IPS DF 6.9 (cell line): ENCODE measurements around the gene CACNA1S.

Experiments
- DNase-seq: peaks from one replicate; pipeline ENCODE4 v3.0.0-alpha.2; 2013; ENCODE audit warnings: low read depth, low spot score
- H3K27ac ChIP-seq: one replicate; pipeline ENCODE4 v1.5.1; 2013; ENCODE audit warnings: low read length, control low read depth
- H3K27me3 ChIP-seq: 2 replicates; pipeline ENCODE4 v1.6.1; 2013; ENCODE audit warnings: mild to moderate bottlenecking, low read length; ENCODE audit not compliant: control insufficient read depth, insufficient read depth
- H3K36me3 ChIP-seq: 2 replicates; pipeline ENCODE4 v1.6.1; 2013; ENCODE audit warnings: low read length; ENCODE audit not compliant: control insufficient read depth, insufficient read depth
- H3K4me1 ChIP-seq: 2 replicates; pipeline ENCODE4 v1.6.1; 2013; ENCODE audit warnings: low read length; ENCODE audit not compliant: control insufficient read depth, insufficient read depth
- H3K4me3 ChIP-seq: 2 replicates; pipeline ENCODE4 v1.5.1; 2013; ENCODE audit warnings: mild to moderate bottlenecking, low read length
- H3K9me3 ChIP-seq: 2 replicates; pipeline ENCODE4 v1.6.1; 2013; ENCODE audit warnings: low read length, inconsistent platforms; ENCODE audit not compliant: control insufficient read depth, insufficient read depth
- WGBS: extraction: QIAGEN DNeasy Blood & Tissue Kit; methylation state at CpG from one replicate; pipeline ENCODE4 v1.1.7; 2013; ENCODE audit warnings: mixed read lengths, missing lambda C conversion rate; ENCODE audit not compliant: insufficient read length, insufficient coverage; 5-methylcytosine and 5-hydroxymethylcytosine counted together

CACNA1S gene

GRCh38 chr1:201023517-201023902 lies 88.7 kb downstream of the CACNA1S start, which contains the start of gene KIF21B:
KIF21B (minus strand) TSS chr1:201023714; CDS start chr1:201023383, 331 bp downstream.
- H3K4me3 ChIP-seq, result peak within 1 kb of the TSS; percentile 64; the same call in 1 of the 2 replicates
- no peaks in the 10 kb centered on the region for H3K27me3 ChIP-seq
- H3K36me3 ChIP-seq, result no peaks in the 10 kb centered on the region
- no peak within 1 kb of the TSS for H3K27ac ChIP-seq
- H3K9me3 ChIP-seq, result no peaks in the 10 kb centered on the region
- H3K4me1 ChIP-seq, result peaks cover 17% of the 10 kb centered on the region
- no peak for DNase-seq
- WGBS, result no CpG with 5 or more reads among the region's 53 CpGs

- DNase-seq, result no peak
Observed at GRCh38 chr1:201022820-201023516, 89.3 kb downstream of the CACNA1S start.

DNA sequence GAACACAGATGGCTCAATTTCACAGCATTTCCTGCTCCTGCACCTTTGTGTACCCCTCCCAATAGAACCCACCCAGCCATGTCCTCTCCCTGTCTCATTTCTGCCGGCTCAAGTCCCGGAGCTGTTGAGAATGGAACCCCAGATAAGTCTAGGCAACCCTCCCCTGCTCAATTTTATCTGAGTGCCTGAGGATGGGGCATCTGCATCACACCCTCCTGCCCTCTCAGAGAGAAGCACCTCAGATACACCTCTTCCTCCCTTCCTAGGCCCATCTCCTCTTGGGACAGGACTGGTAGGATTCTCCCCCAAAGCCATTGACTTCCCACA lies 89.8 kb downstream of the CACNA1S start:
- WGBS, result no CpG with 5 or more reads among the region's 2 CpGs
- Histone ChIP-seq H3K9me3 (no peaks in the 10 kb centered on the region), H3K36me3 (no peaks in the 10 kb centered on the region; the same call in 1 of the 2 replicates), H3K4me1 (peaks cover 20% of the 10 kb centered on the region), H3K27ac (no peak overlapping the region), H3K27me3 (no peaks in the 10 kb centered on the region), H3K4me3 (peak overlapping the region; percentile 64; the same call in 1 of the 2 replicates)
- DNase-seq, result no peak

More at GRCh38 chr1:201022820-201023516, 89.3 kb downstream of the CACNA1S start:
- Histone ChIP-seq H3K4me3 (peak overlapping the region; percentile 64; the same call in 1 of the 2 replicates), H3K27me3 (no peaks in the 10 kb centered on the region), H3K36me3 (no peaks in the 10 kb centered on the region), H3K4me1 (peaks cover 17% of the 10 kb centered on the region), H3K27ac (no peak overlapping the region), H3K9me3 (no peaks in the 10 kb centered on the region)
- WGBS, result no CpG with 5 or more reads among the region's 56 CpGs

GRCh38 chr1:201021630-201022492 lies 90.4 kb downstream of the CACNA1S start:
- Histone ChIP-seq H3K9me3 (no peaks in the 10 kb centered on the region), H3K27ac (no peak overlapping the region), H3K4me1 (peaks cover 21% of the 10 kb centered on the region), H3K36me3 (no peaks in the 10 kb centered on the region; the same call in 1 of the 2 replicates), H3K27me3 (no peaks in the 10 kb centered on the region), H3K4me3 (no peak overlapping the region; the same call in 1 of the 2 replicates)
- no peak for DNase-seq
- no CpG with 5 or more reads among the region's 7 CpGs for WGBS

DNA sequence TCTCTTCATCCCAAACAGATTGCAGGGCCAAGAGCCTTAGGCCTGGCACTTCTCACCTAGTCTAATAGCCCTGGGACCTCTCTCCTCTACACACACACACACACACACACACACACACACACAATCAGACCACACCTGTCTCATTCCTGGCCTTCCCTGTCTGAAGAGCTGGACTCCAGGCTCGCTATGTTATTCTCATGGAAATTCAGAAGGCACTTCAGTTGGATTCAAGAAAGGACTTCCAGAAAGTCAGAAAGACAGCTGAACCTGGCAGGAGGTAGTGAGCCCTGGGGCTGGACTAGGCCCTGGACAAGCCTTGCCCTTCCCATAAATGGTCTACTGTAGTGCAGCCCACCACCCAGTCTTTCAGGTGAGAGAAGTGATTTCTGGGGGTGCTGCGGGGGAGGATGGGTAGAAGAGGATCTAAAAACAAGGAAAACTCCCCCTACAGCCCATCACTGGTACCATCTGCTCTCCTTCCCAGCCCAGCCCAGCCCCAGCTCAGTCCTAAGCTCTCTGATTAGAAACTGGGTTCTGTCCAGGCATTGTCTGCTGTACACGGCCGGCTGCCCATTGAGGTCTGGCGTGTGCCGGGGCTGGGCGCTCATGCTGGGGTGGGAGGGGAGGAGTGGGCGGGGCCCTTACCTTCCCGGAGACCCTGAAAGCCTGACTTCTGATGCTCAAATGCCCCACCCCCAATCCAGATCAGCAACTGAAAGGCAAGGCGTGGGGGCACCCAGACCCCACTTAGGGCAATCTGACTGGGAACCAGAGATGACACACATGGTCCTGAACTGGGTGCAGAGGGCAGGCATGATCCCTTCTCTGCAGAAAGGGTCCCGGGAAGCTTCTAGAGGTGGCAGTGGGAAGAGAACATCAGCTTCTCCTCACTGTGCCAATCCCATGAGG lies 91.3 kb downstream of the CACNA1S start:
- H3K27ac ChIP-seq, result no peak overlapping the region
- H3K36me3 ChIP-seq, result no peaks in the 10 kb centered on the region; the same call in 1 of the 2 replicates
- H3K27me3 ChIP-seq, result no peaks in the 10 kb centered on the region
- WGBS, result no CpG with 5 or more reads among the region's 11 CpGs
- no peaks in the 10 kb centered on the region for H3K9me3 ChIP-seq
- peaks cover 22% of the 10 kb centered on the region for H3K4me1 ChIP-seq
- no peak overlapping the region for H3K4me3 ChIP-seq
- no peak for DNase-seq

DNA sequence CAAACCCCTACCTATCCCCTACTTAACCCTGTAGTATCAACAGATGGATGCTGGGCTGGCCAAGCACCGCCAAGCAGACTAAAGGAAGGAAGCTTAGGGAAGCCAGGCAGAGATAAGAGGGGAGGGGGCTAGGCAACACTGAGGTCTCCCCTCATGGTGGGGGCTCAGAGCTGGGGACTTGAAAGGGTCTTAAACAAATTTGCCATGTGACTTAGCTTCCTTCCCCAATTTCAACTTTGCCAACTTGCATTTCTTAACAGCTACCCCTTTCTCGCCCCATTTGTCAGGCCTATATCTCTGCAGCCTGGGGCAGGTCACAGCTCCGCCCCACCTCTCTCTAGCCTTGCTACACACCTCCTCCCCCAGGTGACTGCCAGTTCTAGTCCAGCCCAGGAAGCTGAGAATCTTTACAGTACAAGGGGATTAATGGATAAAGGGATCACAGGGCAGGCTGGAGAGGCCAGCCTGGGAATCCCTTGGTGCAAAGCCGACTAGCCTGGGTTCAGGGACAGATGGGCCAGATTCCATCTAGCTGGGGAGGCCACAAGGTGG lies 92.1 kb downstream of the CACNA1S start:
- Histone ChIP-seq H3K36me3 (no peaks in the 10 kb centered on the region; the same call in 1 of the 2 replicates), H3K4me1 (peaks cover 22% of the 10 kb centered on the region), H3K9me3 (no peaks in the 10 kb centered on the region), H3K27me3 (no peaks in the 10 kb centered on the region), H3K27ac (no peak overlapping the region), H3K4me3 (no peak overlapping the region)
- DNase-seq, result no peak
- no CpG with 5 or more reads among the region's 4 CpGs for WGBS

DNA sequence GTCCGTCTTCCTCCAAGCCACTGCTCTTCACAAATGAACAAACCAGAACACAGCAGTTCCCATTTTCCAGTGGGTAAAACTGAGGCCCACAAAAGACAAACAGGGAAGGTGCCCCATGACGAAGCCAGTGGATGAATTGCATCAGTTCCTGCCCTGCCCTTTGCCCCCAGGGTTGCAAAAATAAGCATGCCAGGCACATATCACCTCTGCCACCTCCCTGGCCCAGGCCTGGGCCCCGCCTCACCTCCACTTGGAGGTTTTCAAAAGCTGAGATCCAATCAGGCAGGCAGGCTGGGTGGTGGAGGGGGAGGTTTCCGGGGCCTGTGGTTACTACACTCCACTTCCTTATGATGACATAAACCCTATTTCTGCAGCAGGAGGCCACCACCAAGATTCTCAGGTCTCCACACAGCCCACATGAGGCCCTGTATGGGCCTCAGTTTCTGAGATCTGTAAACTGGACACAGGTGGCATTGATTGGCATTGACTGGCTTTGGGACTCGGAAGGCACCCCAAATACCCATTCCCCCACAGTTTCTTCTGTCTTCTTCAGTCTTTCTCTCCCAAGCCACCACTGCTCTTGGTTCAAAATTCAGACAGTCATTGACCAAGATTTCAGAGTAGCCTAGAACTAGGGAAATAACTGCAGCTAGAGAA lies 92.8 kb downstream of the CACNA1S start:
- Histone ChIP-seq H3K36me3 (no peaks in the 10 kb centered on the region; the same call in 1 of the 2 replicates), H3K4me3 (no peak overlapping the region), H3K27ac (no peak overlapping the region), H3K4me1 (peaks cover 22% of the 10 kb centered on the region), H3K9me3 (no peaks in the 10 kb centered on the region), H3K27me3 (no peaks in the 10 kb centered on the region)
- no peak for DNase-seq
- WGBS, result no CpG with 5 or more reads among the region's 5 CpGs

- no peaks in the 10 kb centered on the region for H3K9me3 ChIP-seq
- no peaks in the 10 kb centered on the region for H3K27me3 ChIP-seq
- DNase-seq, result no peak
- H3K4me3 ChIP-seq, result no peak overlapping the region
- WGBS, result no CpG with 5 or more reads among the region's 2 CpGs
- no peaks in the 10 kb centered on the region; the same call in 1 of the 2 replicates for H3K36me3 ChIP-seq
- H3K4me1 ChIP-seq, result peaks cover 22% of the 10 kb centered on the region
- H3K27ac ChIP-seq, result no peak overlapping the region
Observed at GRCh38 chr1:201017828-201018163, 94.4 kb downstream of the CACNA1S start.

- Histone ChIP-seq H3K4me1 (peaks cover 17% of the 10 kb centered on the region), H3K27me3 (no peaks in the 10 kb centered on the region)
- WGBS, result no CpG with 5 or more reads among the region's 9 CpGs
Observed at GRCh38 chr1:201016943-201017827, 95.0 kb downstream of the CACNA1S start.

More at GRCh38 chr1:201016943-201017827, 95.0 kb downstream of the CACNA1S start:
- Histone ChIP-seq H3K4me3 (no peak overlapping the region), H3K36me3 (no peaks in the 10 kb centered on the region; the same call in 1 of the 2 replicates), H3K27ac (no peak overlapping the region), H3K9me3 (no peaks in the 10 kb centered on the region)
- DNase-seq, result no peak
